GM12878 (cell line): Measurements from ENCODE around the gene MRPL18. TPM values are rescaled to one million over a fixed set of nuclear protein-coding genes. Genes with fewer than 3 reads are reported as not detected.

ENCODE experiments used
- ATF7 ChIP-seq: fragments of 450-650 bp; IDR thresholded peaks from 2 replicates; pipeline ENCODE4 v1.6.1; 2016; ENCODE audit warnings: low read depth, mild to moderate bottlenecking
- CBFB ChIP-seq: IDR thresholded peaks from 2 replicates; pipeline ENCODE4 v1.6.1; 2016; ENCODE audit warnings: antibody characterized with exemption, low read depth
- E2F8 ChIP-seq: fragments of 450-650 bp; IDR thresholded peaks from 2 replicates; pipeline ENCODE4 v1.6.1; 2018; ENCODE audit warnings: mild to moderate bottlenecking, low read depth, moderate library complexity; ENCODE audit not compliant: partially characterized antibody
- EP300 ChIP-seq, 2 experiments: fragments of 150-350 bp in 1 of 2; IDR thresholded peaks; 2 replicates each; pipeline ENCODE4 v1.6.1; 2011 to 2012; ENCODE audit warnings: low read depth in 2 of 2, low read length in 2 of 2, borderline replicate concordance in 1 of 2, improper control_type of control experiment in 1 of 2, inconsistent platforms in 1 of 2; ENCODE audit not compliant: control insufficient read depth in 1 of 2
- ETV6 ChIP-seq, 2 experiments: fragments of 450-650 bp in 1 of 2; IDR thresholded peaks in 1 of 2; conservative IDR thresholded peaks in 1 of 2; 2 replicates each; pipeline ENCODE4 v1.6.1; 2014; ENCODE audit warnings: antibody characterized with exemption in 1 of 2, borderline replicate concordance in 1 of 2, low read depth in 1 of 2, mild to moderate bottlenecking in 1 of 2, moderate library complexity in 1 of 2
- FOXK2 ChIP-seq: fragments of 450-650 bp; IDR thresholded peaks from 2 replicates; pipeline ENCODE4 v1.6.1; 2017; ENCODE audit warnings: mild to moderate bottlenecking, moderate library complexity
- HDGF ChIP-seq: fragments of 450-650 bp; IDR thresholded peaks from 2 replicates; pipeline ENCODE4 v1.6.1; 2016; ENCODE audit warnings: antibody characterized with exemption
- IRF4 ChIP-seq: IDR thresholded peaks from 2 replicates; pipeline ENCODE4 v1.6.1; 2011; ENCODE audit warnings: low read depth, low read length
- KLF5 ChIP-seq: fragments of 450-650 bp; IDR thresholded peaks from 2 replicates; pipeline ENCODE4 v1.6.1; 2014; ENCODE audit warnings: mild to moderate bottlenecking; ENCODE audit not compliant: partially characterized antibody
- NRF1 ChIP-seq: conservative IDR thresholded peaks from 2 replicates; pipeline ENCODE4 v1.6.1; 2011; ENCODE audit warnings: mild to moderate bottlenecking, low read depth, low read length, improper control_type of control experiment
- PAX8 ChIP-seq: fragments of 450-650 bp; IDR thresholded peaks from 2 replicates; pipeline ENCODE4 v1.6.1; 2017; ENCODE audit warnings: mild to moderate bottlenecking, moderate library complexity
- PKNOX1 ChIP-seq: fragments of 450-650 bp; IDR thresholded peaks from 2 replicates; pipeline ENCODE4 v1.6.1; 2016; ENCODE audit warnings: mild to moderate bottlenecking
- POLR2AphosphoS2 ChIP-seq: IDR thresholded peaks from 2 replicates; pipeline ENCODE4 v1.6.1; 2011; ENCODE audit warnings: low read depth, mild to moderate bottlenecking, low read length, improper control_type of control experiment, moderate library complexity
- POU2F2 ChIP-seq: IDR thresholded peaks from 3 replicates; pipeline ENCODE4 v1.6.1; 2011; ENCODE audit warnings: low read depth, mild to moderate bottlenecking, low read length, borderline replicate concordance
- RB1 ChIP-seq: fragments of 450-650 bp; formaldehyde crosslinking; IDR thresholded peaks from 2 replicates; pipeline ENCODE4 v1.6.1; 2017; ENCODE audit warnings: mild to moderate bottlenecking, borderline replicate concordance
- RBBP5 ChIP-seq: fragments of 200-600 bp; sonication (generic); conservative IDR thresholded peaks from 2 replicates; pipeline ENCODE4 v1.6.1; 2016
- SIN3A ChIP-seq: IDR thresholded peaks from 2 replicates; pipeline ENCODE4 v1.6.1; 2012; ENCODE audit warnings: low read depth, low read length, improper control_type of control experiment
- SIX5 ChIP-seq: IDR thresholded peaks from 2 replicates; pipeline ENCODE4 v1.6.1; 2011; ENCODE audit warnings: mild to moderate bottlenecking, low read depth, low read length, moderate library complexity; ENCODE audit not compliant: severe bottlenecking
- SMAD5 ChIP-seq: IDR thresholded peaks from 2 replicates; pipeline ENCODE4 v1.6.1; 2016; ENCODE audit warnings: antibody characterized with exemption, low read depth
- SREBF1 ChIP-seq: IDR thresholded peaks from 2 replicates; pipeline ENCODE4 v1.6.1; 2012; ENCODE audit warnings: mild to moderate bottlenecking, low read length
- SUPT20H ChIP-seq: IDR thresholded peaks from 2 replicates; pipeline ENCODE4 v1.6.1; 2011; ENCODE audit warnings: low read depth, mild to moderate bottlenecking, low read length, moderate library complexity, borderline replicate concordance; ENCODE audit not compliant: control insufficient read depth
- YY1 ChIP-seq: IDR thresholded peaks from 2 replicates; pipeline ENCODE4 v1.6.1; 2011; ENCODE audit warnings: low read depth, mild to moderate bottlenecking, low read length
- ZBED1 ChIP-seq: IDR thresholded peaks from 2 replicates; pipeline ENCODE4 v1.6.1; 2016; ENCODE audit warnings: borderline replicate concordance
- ZNF24 ChIP-seq: fragments of 450-650 bp; IDR thresholded peaks from 2 replicates; pipeline ENCODE4 v1.6.1; 2017; ENCODE audit warnings: antibody characterized with exemption, mild to moderate bottlenecking
- ZSCAN29 ChIP-seq: fragments of 450-650 bp; IDR thresholded peaks from 2 replicates; pipeline ENCODE4 v1.6.1; 2017; ENCODE audit warnings: mild to moderate bottlenecking, moderate library complexity
- polyA plus RNA-seq, 11 experiments: library from polyadenylated mRNA; depleted of rRNA in 4 of 11; unstranded in 6 of 11; stranded (reverse) in 5 of 11; fragments of >200 nt; fragmentation: Nextera tagmentation in 4 of 11; fragmentation: Illumina TruSeq in 1 of 11; extraction: Ambion mirVana in 4 of 11; extraction: Trizol in 1 of 11; gene quantifications; 1 replicate in 1 of 11; 2 replicates in 10 of 11; pipeline versions ENCODE4 v1.2.1 to v1.2.3, GENCODE V29; 2011 to 2016; ENCODE audit warnings: inconsistent platforms in 2 of 11, missing spikeins in 2 of 11, low read depth in 1 of 11
- total RNA-seq, 4 experiments: library from RNA; depleted of rRNA in 3 of 4; stranded (reverse); fragments of >200 nt in 3 of 4; fragmentation: Illumina TruSeq in 1 of 4; extraction: Trizol in 1 of 4; gene quantifications; 2 replicates each; pipeline versions ENCODE4 v1.2.1 to v1.2.3, GENCODE V29; 2013 to 2021
- TF ChIP-seq, protein P1 (sequence below): IDR thresholded peaks from 2 replicates; pipeline ENCODE4 v1.6.1; 2011; ENCODE audit warnings: borderline replicate concordance, low read depth, mild to moderate bottlenecking, moderate library complexity, mixed read lengths, low read length; ENCODE audit not compliant: insufficient read depth; ENCODE audit errors: extremely low read length

The MRPL18 gene
- total and polyA plus RNA-seq, 10 of the 15 experiments (the other 5 are each of a cell fraction or from before 2014, with no cell fraction given): 68.5 to 203 (median 116) TPM

GRCh38 chr6:159789377-159790148 is 704 bp upstream of the MRPL18 start, which contains the start of gene TCP1 (continued):
- TF ChIP-seq RBBP5: no peak; the same call in 1 of the 2 replicates
- peak; percentile 11 for TF ChIP-seq KLF5
- no peak for TF ChIP-seq SREBF1
- peak; percentile 89 for TF ChIP-seq E2F8
- TF ChIP-seq EP300 (IDR thresholded peaks at IDR 0.05; ENCODE audit: borderline replicate concordance in 1 of 2, control insufficient read depth in 1 of 2, low read depth in 2 of 2, low read length in 2 of 2): peak in 1 of 2 experiments; percentile 88; a peak in 1 of 4 replicates
- peak; percentile 77; the same call in 1 of the 2 replicates for TF ChIP-seq SMAD5
- TF ChIP-seq FOXK2: peak; percentile 89
- TF ChIP-seq IRF4: no peak
- 0 out of 2 replicates have a peak, but pooled peaks have one; percentile 52 for TF ChIP-seq YY1
- TF ChIP-seq ZNF24: no peak
- TF ChIP-seq ETV6 (conservative IDR thresholded peaks at IDR 0.05 in 1 of 2, IDR thresholded peaks at IDR 0.05 in 1 of 2; ENCODE audit: borderline replicate concordance in 1 of 2, low read depth in 1 of 2): no peak
- no peak for TF ChIP-seq SUPT20H
- no peak for TF ChIP-seq ZSCAN29
- TF ChIP-seq PAX8: no peak; the same call in 1 of the 2 replicates
- peak; percentile 83; the same call in 1 of the 2 replicates for TF ChIP-seq POLR2AphosphoS2
- TF ChIP-seq NRF1: peak; percentile 90
- TF ChIP-seq, protein P1, sequence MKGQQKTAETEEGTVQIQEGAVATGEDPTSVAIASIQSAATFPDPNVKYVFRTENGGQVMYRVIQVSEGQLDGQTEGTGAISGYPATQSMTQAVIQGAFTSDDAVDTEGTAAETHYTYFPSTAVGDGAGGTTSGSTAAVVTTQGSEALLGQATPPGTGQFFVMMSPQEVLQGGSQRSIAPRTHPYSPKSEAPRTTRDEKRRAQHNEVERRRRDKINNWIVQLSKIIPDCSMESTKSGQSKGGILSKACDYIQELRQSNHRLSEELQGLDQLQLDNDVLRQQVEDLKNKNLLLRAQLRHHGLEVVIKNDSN: no peak
- TF ChIP-seq CBFB: peak; percentile 46
- peak; percentile 17; the same call in 1 of the 2 replicates for TF ChIP-seq ATF7
- TF ChIP-seq ZBED1: peak; percentile 52; the same call in 1 of the 2 replicates
- TF ChIP-seq POU2F2: peak; percentile 75; the same call in 2 of the 3 replicates
- TF ChIP-seq SIX5: peak; percentile 34
- TF ChIP-seq PKNOX1: no peak
- TF ChIP-seq SIN3A: peak; percentile 62; the same call in 1 of the 2 replicates
- peak; percentile 66; the same call in 1 of the 2 replicates for TF ChIP-seq RB1
- TF ChIP-seq HDGF: peak; percentile 90
